Measurements from ENCODE around the gene CACHD1. TPM values are rescaled to one million over a fixed set of nuclear protein-coding genes. Genes with fewer than 3 reads are reported as not detected.

Gene CACHD1
- total RNA-seq, 1 experiment from 2014 or later = 0.34 TPM

DNA sequence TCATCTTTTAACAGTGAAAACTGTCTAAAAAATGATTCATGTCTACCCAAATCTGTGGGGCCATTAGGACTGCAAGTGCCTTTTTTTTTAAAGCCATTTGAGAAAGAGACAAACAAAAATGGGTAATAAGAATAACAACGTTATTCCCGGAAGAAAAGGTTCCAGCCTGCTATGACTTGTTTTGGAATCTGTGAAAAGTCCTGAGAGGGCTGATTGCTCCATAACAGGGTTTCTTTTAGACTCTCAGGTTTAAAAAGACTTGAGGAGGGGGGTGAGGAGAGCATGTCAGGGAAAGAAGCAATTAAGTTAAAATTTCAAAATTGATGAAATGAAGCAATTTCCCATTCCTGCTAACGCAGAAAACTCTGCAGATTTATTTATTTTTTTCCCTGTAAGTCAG lies 56.4 kb downstream of the CACHD1 start:
- Histone ChIP-seq H3K27ac (no peak overlapping the region), H3K4me1 (replicated peaks) (no peaks in the 10 kb centered on the region), H3K27me3 (replicated peaks) (no peaks in the 10 kb centered on the region; the same call in 1 of the 2 replicates), H3K9me3 (replicated peaks) (no peaks in the 10 kb centered on the region), H3K4me3 (no peak overlapping the region), H3K36me3 (no peaks in the 10 kb centered on the region)
- no peak for DNase-seq (ENCODE audit: low read depth in 1 of 2, low spot score in 2 of 2)

DNA sequence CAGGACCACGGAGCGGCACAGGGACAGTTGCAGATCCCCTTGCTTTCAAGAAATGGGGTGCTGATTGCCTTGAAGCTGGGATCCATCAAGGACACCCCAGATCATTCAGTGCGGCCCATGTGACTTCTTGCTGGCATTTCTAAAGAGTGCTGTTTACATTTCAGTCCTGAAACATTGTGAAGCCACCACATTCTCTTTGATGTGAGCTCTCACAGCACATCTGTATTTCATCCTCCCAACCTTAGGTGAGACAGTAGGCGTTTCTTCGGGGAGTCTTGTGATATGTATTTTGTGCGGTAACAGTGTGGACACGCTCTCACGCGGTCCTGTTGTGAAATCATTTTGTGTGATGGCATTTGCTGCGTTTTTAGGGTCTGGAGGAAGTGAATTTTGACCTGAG lies 57.2 kb downstream of the CACHD1 start:
- Histone ChIP-seq H3K9me3 (replicated peaks) (no peaks in the 10 kb centered on the region), H3K4me1 (replicated peaks) (no peaks in the 10 kb centered on the region)

DNA sequence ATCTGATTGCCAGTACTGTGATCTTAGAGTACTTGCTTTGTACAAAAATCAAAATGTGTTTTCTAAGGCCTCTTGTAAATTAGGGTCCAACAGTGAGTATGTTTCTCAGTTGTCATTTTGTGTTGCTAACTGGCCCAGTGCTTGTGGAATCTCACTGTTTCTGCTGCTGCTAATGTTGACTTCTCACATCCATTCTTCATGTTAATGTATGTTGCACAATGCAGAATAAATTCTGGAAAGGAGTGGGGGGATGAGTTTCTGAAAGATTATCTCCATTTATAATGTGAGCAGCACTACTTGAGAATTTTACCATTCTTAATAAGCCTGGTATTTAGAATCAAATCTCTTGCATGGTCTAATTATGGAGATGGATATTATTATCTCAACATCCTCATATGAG lies 57.9 kb downstream of the CACHD1 start:
- no peaks in the 10 kb centered on the region; the same call in 1 of the 2 replicates for H3K27me3 ChIP-seq (replicated peaks)

More for the DNA sequence above, 57.2 kb downstream of the CACHD1 start:
- Histone ChIP-seq H3K36me3 (no peaks in the 10 kb centered on the region), H3K4me3 (no peak overlapping the region), H3K27ac (no peak overlapping the region), H3K27me3 (replicated peaks) (no peaks in the 10 kb centered on the region; the same call in 1 of the 2 replicates)
- no peak for DNase-seq (ENCODE audit: low read depth in 1 of 2, low spot score in 2 of 2)

DNA sequence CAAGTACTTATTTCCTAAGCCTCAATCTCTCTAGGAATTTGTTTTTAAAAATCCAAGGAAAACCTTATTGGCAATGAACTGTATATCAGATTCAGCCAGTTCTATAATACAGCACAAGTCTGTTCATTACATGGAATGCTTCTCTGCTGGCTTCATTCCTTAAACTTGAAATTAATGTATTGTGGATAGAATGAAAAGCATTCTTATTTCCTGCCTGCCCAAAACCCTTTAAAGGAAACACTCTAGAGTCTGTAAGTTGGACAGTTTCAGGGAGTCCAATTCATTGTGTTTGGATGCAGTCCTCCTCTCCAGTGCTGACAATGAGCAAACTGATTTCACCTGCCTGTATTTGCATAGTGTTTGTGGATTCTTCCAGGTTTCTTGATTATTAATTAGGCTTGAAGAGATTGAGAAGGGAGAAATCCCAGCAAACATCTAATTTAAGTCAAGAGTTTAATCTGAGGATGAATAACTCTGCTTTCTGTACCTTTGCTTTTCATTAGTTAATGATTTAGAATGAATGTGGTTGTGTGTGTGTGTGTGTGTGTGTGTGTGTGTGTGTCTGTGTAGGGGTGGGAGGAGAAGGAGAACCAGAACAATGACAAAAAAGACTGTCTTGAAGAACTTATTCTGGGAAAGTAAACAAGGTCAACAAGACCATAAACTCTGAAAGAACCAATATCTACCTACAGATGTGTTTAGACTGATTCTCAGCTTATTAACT lies 61.2 kb downstream of the CACHD1 start:
- DNase-seq (ENCODE audit: low read depth in 1 of 2, low spot score in 2 of 2) = no peak

More for the DNA sequence above, 57.9 kb downstream of the CACHD1 start:
- no peak overlapping the region for H3K4me3 ChIP-seq
- H3K27ac ChIP-seq = no peak overlapping the region
- H3K4me1 ChIP-seq (replicated peaks) = no peaks in the 10 kb centered on the region
- H3K9me3 ChIP-seq (replicated peaks) = no peaks in the 10 kb centered on the region
- no peak for DNase-seq (ENCODE audit: low read depth in 1 of 2, low spot score in 2 of 2)
- no peaks in the 10 kb centered on the region for H3K36me3 ChIP-seq

DNA sequence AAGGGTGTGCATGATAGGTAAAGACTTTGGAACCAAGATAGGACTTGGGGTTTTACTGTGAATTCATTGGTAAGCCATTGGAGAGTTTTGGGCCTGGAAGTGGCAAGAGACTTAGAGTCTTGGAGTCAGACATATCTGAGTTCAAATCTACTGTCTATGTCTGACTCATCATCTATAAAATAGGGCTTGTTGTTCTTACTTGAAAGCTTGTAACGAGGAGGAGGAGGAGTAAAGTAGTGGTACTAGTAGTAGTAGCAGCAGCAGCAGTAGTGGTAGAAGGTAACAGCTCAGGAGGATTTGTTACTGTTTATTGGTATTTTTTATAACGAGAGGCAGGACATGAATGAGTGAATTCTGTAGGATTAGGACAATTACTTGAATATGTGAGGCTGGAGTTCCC lies 62.7 kb downstream of the CACHD1 start:
- no peaks in the 10 kb centered on the region for H3K4me1 ChIP-seq (replicated peaks)
- H3K27me3 ChIP-seq (replicated peaks) = no peaks in the 10 kb centered on the region
- H3K36me3 ChIP-seq = no peaks in the 10 kb centered on the region
- no peak overlapping the region for H3K4me3 ChIP-seq
- H3K27ac ChIP-seq = no peak overlapping the region
- no peak for DNase-seq (ENCODE audit: low read depth in 1 of 2, low spot score in 2 of 2)
- H3K9me3 ChIP-seq (replicated peaks) = no peaks in the 10 kb centered on the region

More for the DNA sequence above, 61.2 kb downstream of the CACHD1 start:
- no peak overlapping the region for H3K4me3 ChIP-seq
- no peaks in the 10 kb centered on the region for H3K27me3 ChIP-seq (replicated peaks)
- no peaks in the 10 kb centered on the region for H3K36me3 ChIP-seq
- no peaks in the 10 kb centered on the region for H3K9me3 ChIP-seq (replicated peaks)
- H3K27ac ChIP-seq = no peak overlapping the region
- no peaks in the 10 kb centered on the region for H3K4me1 ChIP-seq (replicated peaks)

DNA sequence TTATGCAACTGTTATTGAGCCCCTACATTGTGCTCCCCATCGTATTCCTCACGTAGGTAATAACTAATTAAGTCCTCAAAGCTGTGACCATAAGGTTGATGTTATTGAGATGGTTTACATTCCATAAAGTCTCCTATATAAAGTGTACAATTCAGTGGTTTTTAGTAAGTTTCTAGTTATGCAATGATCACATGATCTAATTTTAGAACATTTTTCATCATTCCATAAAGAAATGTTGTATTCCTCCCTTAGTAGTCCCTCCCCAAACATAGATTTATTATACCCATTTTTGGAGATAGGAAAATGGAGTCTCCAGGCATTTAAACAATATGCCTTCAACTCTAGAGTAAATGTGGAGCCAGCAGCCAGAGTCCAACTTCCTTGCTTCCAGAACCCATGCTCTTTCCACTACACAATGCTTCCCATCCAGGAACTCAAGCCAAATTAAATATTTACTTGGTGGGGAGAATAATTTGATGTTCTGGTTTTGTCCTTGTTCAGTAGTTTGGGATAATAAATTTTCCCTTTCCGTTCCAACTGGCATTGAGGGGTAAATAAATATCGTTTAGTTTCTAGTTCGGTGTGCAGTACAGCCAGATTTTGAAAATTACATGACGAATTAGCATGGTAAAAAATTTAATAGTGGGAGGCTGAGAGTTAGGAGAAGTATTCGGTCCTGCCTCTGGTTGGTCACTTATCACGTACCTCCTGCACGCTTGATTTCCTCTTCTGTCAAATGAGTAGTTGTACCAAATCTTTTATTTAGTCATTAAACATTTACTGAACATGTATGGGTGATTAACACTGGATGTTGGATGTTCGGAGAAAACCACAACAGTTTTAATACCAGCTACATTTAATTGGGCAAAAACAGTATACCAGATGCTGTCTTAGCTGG lies 66.3 kb downstream of the CACHD1 start:
- DNase-seq (ENCODE audit: low read depth in 1 of 2, low spot score in 2 of 2) = no peak
- H3K4me1 ChIP-seq (replicated peaks) = no peaks in the 10 kb centered on the region

DNA sequence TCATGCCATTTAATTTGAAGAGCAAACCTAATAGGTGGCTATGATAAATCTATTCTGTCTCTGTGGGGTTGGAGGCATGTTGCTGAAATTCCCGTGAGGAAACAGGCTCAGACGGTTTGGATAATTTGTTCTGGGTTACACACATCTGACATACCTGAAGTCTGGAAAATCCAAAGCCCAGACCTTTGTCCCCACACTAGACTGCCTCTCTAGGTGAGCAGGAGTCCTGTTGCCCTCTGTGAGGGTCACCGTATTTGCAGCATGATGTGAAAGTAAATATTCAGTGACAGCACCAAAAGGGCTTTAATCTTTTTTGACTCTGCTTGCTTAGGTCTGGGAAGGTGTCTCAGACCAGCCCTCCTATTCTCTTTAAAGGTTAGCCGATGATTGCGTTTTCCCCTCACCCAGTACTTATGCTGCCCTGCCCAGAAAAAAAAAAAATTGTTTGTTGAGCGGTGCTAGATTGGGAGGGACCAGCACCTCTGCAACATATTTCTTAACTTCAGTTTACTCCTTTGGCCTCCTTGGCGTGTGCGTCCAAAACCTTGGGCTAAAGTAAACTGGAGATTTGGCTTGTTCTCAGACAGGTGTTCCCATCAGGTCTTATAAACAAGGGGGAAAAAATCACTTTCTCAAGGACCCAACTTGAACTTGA lies 67.0 kb downstream of the CACHD1 start:
- no peak overlapping the region for H3K4me3 ChIP-seq
- no peaks in the 10 kb centered on the region for H3K36me3 ChIP-seq
- H3K4me1 ChIP-seq (replicated peaks) = no peaks in the 10 kb centered on the region
- H3K9me3 ChIP-seq (replicated peaks) = no peaks in the 10 kb centered on the region
- H3K27ac ChIP-seq = no peak overlapping the region
- 0 out of 2 replicates have a peak, but pooled peaks cover 4% of the 10 kb centered on the region for H3K27me3 ChIP-seq (replicated peaks)
- no peak for DNase-seq (ENCODE audit: low read depth in 1 of 2, low spot score in 2 of 2)

More for the DNA sequence above, 66.3 kb downstream of the CACHD1 start:
- Histone ChIP-seq H3K27ac (no peak overlapping the region), H3K36me3 (no peaks in the 10 kb centered on the region), H3K27me3 (replicated peaks) (0 out of 2 replicates have a peak, but pooled peaks cover 4% of the 10 kb centered on the region), H3K4me3 (no peak overlapping the region), H3K9me3 (replicated peaks) (no peaks in the 10 kb centered on the region)

DNA sequence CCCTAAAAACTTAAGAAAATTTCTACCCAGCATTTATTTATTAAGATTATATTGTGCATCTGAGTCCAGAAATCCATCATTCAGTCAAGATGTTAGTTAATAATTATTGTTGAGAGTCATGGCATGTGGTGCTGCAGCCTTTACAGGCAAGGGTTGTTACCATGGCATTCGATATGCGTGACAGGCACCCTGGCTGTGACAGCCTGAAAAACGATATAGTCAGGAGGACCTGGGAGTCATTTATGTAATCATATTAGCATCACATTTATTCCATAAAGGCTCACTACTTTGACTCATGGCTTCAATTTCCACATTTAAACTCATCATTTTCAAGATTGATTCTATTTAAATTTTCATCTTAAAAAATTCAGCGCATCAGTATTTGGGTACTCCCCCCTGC lies 68.0 kb downstream of the CACHD1 start:
- DNase-seq (ENCODE audit: low read depth in 1 of 2, low spot score in 2 of 2) = no peak
- Histone ChIP-seq H3K9me3 (replicated peaks) (no peaks in the 10 kb centered on the region), H3K4me1 (replicated peaks) (no peaks in the 10 kb centered on the region), H3K4me3 (no peak overlapping the region), H3K27me3 (replicated peaks) (0 out of 2 replicates have a peak, but pooled peaks cover 4% of the 10 kb centered on the region), H3K27ac (no peak overlapping the region), H3K36me3 (no peaks in the 10 kb centered on the region)

DNA sequence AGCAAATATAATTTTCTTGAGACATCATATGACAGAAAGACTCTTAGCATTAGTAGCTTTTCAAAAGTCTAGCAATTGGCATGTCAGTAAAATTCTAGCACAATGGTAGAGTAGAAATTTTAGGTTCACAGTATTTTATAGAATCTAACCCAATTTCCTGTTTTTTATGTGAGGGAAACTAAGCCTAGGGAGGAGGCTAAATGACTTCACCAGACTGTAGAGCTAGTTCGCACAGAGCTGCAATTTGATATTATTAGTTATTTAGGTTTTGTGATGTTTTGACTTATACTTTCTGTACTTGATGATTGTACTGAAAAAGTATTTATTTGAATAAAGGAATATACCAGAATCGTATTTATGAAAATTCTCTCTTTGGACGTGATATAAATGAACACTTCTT lies 68.5 kb downstream of the CACHD1 start:
- no peaks in the 10 kb centered on the region for H3K4me1 ChIP-seq (replicated peaks)
- 0 out of 2 replicates have a peak, but pooled peaks cover 4% of the 10 kb centered on the region for H3K27me3 ChIP-seq (replicated peaks)
- no peaks in the 10 kb centered on the region for H3K9me3 ChIP-seq (replicated peaks)
- H3K27ac ChIP-seq = no peak overlapping the region
- DNase-seq (ENCODE audit: low read depth in 1 of 2, low spot score in 2 of 2) = no peak
- H3K4me3 ChIP-seq = no peak overlapping the region
- no peaks in the 10 kb centered on the region for H3K36me3 ChIP-seq

DNA sequence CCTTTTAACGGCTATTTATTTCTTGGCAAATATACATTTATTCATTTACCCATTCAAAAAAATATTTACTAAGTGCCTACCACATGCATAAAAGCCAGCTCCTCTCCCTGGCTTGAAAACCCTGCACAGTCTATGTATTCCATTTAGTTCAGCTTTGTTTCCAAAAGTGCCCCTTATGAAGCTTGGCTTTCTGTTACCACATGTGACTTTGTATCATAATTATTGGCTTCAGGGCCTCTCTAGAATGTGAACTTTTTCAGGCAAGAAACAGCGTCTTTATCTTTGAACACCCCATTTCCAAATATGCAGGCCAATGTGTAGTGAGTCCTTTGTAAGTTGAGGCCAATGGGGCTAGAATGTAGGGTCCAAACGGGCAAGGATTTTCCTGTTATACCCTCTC lies 69.4 kb downstream of the CACHD1 start:
- no peak for DNase-seq (ENCODE audit: low read depth in 1 of 2, low spot score in 2 of 2)
- Histone ChIP-seq H3K36me3 (no peaks in the 10 kb centered on the region), H3K27me3 (replicated peaks) (0 out of 2 replicates have a peak, but pooled peaks cover 4% of the 10 kb centered on the region), H3K9me3 (replicated peaks) (no peaks in the 10 kb centered on the region), H3K4me3 (no peak overlapping the region), H3K27ac (no peak overlapping the region), H3K4me1 (replicated peaks) (no peaks in the 10 kb centered on the region)

DNA sequence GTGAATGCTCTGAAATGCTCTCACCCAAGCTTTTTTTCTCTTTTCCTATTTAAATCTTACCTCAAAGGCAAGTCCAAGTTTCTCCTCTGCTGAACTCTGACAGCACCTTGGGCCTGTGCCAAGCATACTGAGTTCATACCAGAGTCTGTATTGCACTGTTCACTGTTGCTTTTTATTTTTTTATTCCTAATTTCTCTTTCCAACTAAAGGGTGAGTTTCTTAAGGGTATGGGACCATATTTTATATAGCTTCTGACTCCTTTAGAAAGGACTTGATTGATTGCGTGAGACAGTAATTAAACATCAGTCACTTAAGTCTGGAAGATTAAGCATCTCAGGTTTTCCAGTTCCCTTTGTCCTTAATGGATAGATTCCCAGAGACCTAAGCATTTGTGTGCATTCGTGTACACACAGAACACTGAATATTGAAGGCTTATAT lies 69.9 kb downstream of the CACHD1 start:
- Histone ChIP-seq H3K36me3 (no peaks in the 10 kb centered on the region), H3K27ac (no peak overlapping the region), H3K27me3 (replicated peaks) (0 out of 2 replicates have a peak, but pooled peaks cover 4% of the 10 kb centered on the region), H3K9me3 (replicated peaks) (no peaks in the 10 kb centered on the region), H3K4me3 (no peak overlapping the region), H3K4me1 (replicated peaks) (no peaks in the 10 kb centered on the region)
- no peak for DNase-seq (ENCODE audit: low read depth in 1 of 2, low spot score in 2 of 2)

DNA sequence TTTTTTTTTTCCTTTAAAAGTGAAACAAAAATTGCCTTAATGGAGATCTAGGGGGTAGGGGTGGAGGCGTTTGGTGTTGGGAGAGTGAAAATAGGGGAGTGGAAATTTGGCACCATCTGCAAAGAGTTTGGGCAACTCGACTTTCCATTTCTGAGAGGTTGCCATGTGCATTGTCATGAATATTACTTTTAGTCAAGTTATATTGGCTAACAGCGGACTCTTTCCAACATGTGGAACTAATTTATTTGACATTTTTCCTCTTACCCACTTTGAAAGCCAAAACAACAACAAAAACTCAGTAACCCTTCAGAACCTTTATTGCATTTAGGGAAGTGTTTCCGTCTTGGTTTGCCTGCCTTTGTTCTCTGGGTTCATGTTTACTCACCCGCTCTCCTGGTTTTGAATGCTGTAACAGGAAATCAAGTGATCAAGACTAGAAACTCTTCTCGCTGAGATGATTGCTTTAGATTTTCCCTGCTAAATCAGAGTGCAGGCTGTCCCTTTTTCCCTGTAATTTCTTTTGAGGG lies 70.4 kb downstream of the CACHD1 start:
- Histone ChIP-seq H3K27ac (no peak overlapping the region), H3K9me3 (replicated peaks) (no peaks in the 10 kb centered on the region), H3K4me1 (replicated peaks) (no peaks in the 10 kb centered on the region), H3K27me3 (replicated peaks) (0 out of 2 replicates have a peak, but pooled peaks cover 4% of the 10 kb centered on the region), H3K4me3 (no peak overlapping the region), H3K36me3 (no peaks in the 10 kb centered on the region)
- DNase-seq (ENCODE audit: low read depth in 1 of 2, low spot score in 2 of 2) = no peak

DNA sequence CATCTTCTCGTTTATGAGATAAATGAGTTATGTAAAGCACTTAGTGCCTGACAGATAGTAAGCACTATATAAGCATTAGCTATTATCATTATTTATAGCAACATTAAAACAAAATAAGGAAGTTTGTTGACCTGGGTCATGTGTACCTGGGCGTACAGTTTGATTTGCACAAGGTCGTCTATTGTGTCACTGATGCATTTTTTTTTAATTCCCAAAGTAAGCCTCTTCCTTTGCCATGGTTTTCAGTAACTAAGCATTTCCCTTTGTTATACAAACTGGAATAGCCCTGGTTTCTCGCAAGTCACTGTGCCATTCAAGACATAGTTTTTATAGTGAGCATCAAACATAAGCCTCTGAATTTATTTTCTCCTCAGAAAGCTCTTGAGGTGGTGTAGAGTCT lies 72.2 kb downstream of the CACHD1 start:
- no peak for DNase-seq (ENCODE audit: low read depth in 1 of 2, low spot score in 2 of 2)
- Histone ChIP-seq H3K4me1 (replicated peaks) (no peaks in the 10 kb centered on the region), H3K9me3 (replicated peaks) (no peaks in the 10 kb centered on the region), H3K27ac (no peak overlapping the region), H3K36me3 (no peaks in the 10 kb centered on the region), H3K27me3 (replicated peaks) (0 out of 2 replicates have a peak, but pooled peaks cover 4% of the 10 kb centered on the region), H3K4me3 (no peak overlapping the region)

Measured in SJSA1 (cell line).